ENCODE measurements around the gene FAM234B. TPM values are rescaled to one million over a fixed set of nuclear protein-coding genes. Genes with fewer than 3 reads are reported as not detected.
"Not testable (repeated sequence)": the region's sequence is repeated elsewhere in the genome, so short reads cannot be mapped to it uniquely, and the experiment has no call there.

FAM234B gene
- total RNA-seq, 1 donor from 2014 or later: 18.7 TPM

DNA sequence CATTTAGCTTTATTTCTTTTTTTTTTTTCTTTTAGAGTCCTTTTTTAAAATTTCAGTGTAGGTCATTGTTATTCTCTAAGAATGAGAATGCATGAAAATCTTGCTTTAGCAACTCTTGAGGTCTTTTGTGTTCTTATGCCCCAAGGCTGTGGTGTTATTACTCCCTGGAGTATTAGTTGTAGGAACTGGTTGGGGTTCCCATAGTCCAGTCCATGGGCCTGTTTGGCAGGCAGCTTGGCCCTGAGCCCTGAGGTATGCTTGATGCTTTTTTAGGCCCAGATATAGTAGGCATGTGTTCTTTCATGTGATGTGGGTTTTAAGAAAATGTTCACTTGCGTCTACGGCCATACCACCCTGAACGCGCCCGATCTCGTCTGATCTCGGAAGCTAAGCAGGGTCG, 1.6 kb downstream of the FAM234B start:
- no peak for DNase-seq (ENCODE audit: low spot score, unreplicated experiment)
- Mint-ChIP-seq H3K27me3 (peaks cover 27% of the 10 kb centered on the region), H3K4me3 (ENCODE audit: low read depth) (peak overlapping the region; percentile 83), H3K4me1 (ENCODE audit: low read depth) (peaks cover 17% of the 10 kb centered on the region), H3K9me3 (ENCODE audit: low read depth) (peaks cover 4% of the 10 kb centered on the region), H3K27ac (no peak overlapping the region), H3K36me3 (ENCODE audit: insufficient read depth) (peaks cover 2% of the 10 kb centered on the region)
- TF ChIP-seq, protein P1, sequence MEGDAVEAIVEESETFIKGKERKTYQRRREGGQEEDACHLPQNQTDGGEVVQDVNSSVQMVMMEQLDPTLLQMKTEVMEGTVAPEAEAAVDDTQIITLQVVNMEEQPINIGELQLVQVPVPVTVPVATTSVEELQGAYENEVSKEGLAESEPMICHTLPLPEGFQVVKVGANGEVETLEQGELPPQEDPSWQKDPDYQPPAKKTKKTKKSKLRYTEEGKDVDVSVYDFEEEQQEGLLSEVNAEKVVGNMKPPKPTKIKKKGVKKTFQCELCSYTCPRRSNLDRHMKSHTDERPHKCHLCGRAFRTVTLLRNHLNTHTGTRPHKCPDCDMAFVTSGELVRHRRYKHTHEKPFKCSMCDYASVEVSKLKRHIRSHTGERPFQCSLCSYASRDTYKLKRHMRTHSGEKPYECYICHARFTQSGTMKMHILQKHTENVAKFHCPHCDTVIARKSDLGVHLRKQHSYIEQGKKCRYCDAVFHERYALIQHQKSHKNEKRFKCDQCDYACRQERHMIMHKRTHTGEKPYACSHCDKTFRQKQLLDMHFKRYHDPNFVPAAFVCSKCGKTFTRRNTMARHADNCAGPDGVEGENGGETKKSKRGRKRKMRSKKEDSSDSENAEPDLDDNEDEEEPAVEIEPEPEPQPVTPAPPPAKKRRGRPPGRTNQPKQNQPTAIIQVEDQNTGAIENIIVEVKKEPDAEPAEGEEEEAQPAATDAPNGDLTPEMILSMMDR (IDR thresholded peaks at IDR 0.05; ENCODE audit: unreplicated experiment): no peak

GRCh38 chr12:13046964-13047363, 2.8 kb downstream of the FAM234B start:
- H3K27ac Mint-ChIP-seq: no peak overlapping the region
- H3K27me3 Mint-ChIP-seq: peaks cover 22% of the 10 kb centered on the region
- H3K4me1 Mint-ChIP-seq (ENCODE audit: low read depth): peaks cover 9% of the 10 kb centered on the region
- H3K36me3 Mint-ChIP-seq (ENCODE audit: insufficient read depth): peaks cover 2% of the 10 kb centered on the region
- no peak overlapping the region for H3K4me3 Mint-ChIP-seq (ENCODE audit: low read depth)
- peaks cover 4% of the 10 kb centered on the region for H3K9me3 Mint-ChIP-seq (ENCODE audit: low read depth)
- DNase-seq (ENCODE audit: low spot score, unreplicated experiment): no peak
- TF ChIP-seq, protein P1 (IDR thresholded peaks at IDR 0.05; ENCODE audit: unreplicated experiment): no peak

GRCh38 chr12:13049816-13050215, 5.6 kb downstream of the FAM234B start:
- TF ChIP-seq, protein P1 (IDR thresholded peaks at IDR 0.05; ENCODE audit: unreplicated experiment): no peak
- Mint-ChIP-seq H3K36me3 (ENCODE audit: insufficient read depth) (peaks cover 7% of the 10 kb centered on the region), H3K27me3 (peaks cover 7% of the 10 kb centered on the region), H3K4me3 (ENCODE audit: low read depth) (no peak overlapping the region), H3K4me1 (ENCODE audit: low read depth) (peaks cover 4% of the 10 kb centered on the region), H3K27ac (no peak overlapping the region), H3K9me3 (ENCODE audit: low read depth) (peaks cover 16% of the 10 kb centered on the region)
- DNase-seq (ENCODE audit: low spot score, unreplicated experiment): no peak

- H3K36me3 Mint-ChIP-seq (ENCODE audit: insufficient read depth): peaks cover 8% of the 10 kb centered on the region
- TF ChIP-seq, protein P1 (IDR thresholded peaks at IDR 0.05; ENCODE audit: unreplicated experiment): no peak
- H3K27me3 Mint-ChIP-seq: no peaks in the 10 kb centered on the region
- H3K4me3 Mint-ChIP-seq (ENCODE audit: low read depth): no peak overlapping the region
- peaks cover 4% of the 10 kb centered on the region for H3K4me1 Mint-ChIP-seq (ENCODE audit: low read depth)
- DNase-seq (ENCODE audit: low spot score, unreplicated experiment): no peak
- H3K9me3 Mint-ChIP-seq (ENCODE audit: low read depth): peaks cover 16% of the 10 kb centered on the region
- no peak overlapping the region for H3K27ac Mint-ChIP-seq
These were observed 8.2 kb downstream of the FAM234B start for GRCh38 chr12:13052421-13052820.

GRCh38 chr12:13053617-13054016, 9.4 kb downstream of the FAM234B start:
- H3K9me3 Mint-ChIP-seq (ENCODE audit: low read depth): peaks cover 13% of the 10 kb centered on the region
- H3K27me3 Mint-ChIP-seq: not testable (repeated sequence)

DNA sequence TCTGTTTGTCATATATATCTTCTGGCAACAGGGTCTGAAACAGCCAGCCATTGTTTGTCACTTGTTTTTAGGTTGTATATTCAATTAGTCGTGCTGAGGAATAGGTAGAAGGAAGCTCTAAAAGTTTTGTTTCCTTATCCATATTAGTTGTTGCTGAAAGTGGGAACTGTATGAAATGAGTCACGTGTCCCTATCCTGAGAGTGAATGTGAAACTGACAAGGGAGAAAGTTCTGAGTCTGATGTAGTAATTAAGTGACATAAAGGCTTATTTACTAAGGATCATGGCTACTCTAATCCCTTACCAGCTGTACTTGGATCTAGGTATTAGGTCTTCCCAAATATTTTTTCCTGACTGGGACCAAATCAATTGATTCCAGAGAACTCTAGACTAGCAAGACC, 16.4 kb downstream of the FAM234B start:
- Mint-ChIP-seq H3K9me3 (ENCODE audit: low read depth) (no peaks in the 10 kb centered on the region), H3K36me3 (ENCODE audit: insufficient read depth) (peaks cover 18% of the 10 kb centered on the region), H3K4me3 (ENCODE audit: low read depth) (no peak overlapping the region), H3K4me1 (ENCODE audit: low read depth) (no peaks in the 10 kb centered on the region), H3K27me3 (no peaks in the 10 kb centered on the region), H3K27ac (no peak overlapping the region)
- TF ChIP-seq, protein P1 (IDR thresholded peaks at IDR 0.05; ENCODE audit: unreplicated experiment): no peak
- DNase-seq (ENCODE audit: low spot score, unreplicated experiment): no peak

More at GRCh38 chr12:13053617-13054016, 9.4 kb downstream of the FAM234B start:
- H3K4me3 Mint-ChIP-seq (ENCODE audit: low read depth); H3K27ac Mint-ChIP-seq; H3K4me1 Mint-ChIP-seq (ENCODE audit: low read depth); DNase-seq (ENCODE audit: low spot score, unreplicated experiment): not testable (repeated sequence)
- peaks cover 11% of the 10 kb centered on the region for H3K36me3 Mint-ChIP-seq (ENCODE audit: insufficient read depth)
